GM18909 (cell line): ENCODE results near the gene AIFM3.

Experiments used
- ATAC-seq: cut with Tn5 transposase; IDR thresholded peaks from one replicate; pipeline ENCODE4 v1.9.1; 2021; ENCODE audit warnings: mild to moderate bottlenecking; ENCODE audit not compliant: unreplicated experiment, poor library complexity

The AIFM3 gene

DNA sequence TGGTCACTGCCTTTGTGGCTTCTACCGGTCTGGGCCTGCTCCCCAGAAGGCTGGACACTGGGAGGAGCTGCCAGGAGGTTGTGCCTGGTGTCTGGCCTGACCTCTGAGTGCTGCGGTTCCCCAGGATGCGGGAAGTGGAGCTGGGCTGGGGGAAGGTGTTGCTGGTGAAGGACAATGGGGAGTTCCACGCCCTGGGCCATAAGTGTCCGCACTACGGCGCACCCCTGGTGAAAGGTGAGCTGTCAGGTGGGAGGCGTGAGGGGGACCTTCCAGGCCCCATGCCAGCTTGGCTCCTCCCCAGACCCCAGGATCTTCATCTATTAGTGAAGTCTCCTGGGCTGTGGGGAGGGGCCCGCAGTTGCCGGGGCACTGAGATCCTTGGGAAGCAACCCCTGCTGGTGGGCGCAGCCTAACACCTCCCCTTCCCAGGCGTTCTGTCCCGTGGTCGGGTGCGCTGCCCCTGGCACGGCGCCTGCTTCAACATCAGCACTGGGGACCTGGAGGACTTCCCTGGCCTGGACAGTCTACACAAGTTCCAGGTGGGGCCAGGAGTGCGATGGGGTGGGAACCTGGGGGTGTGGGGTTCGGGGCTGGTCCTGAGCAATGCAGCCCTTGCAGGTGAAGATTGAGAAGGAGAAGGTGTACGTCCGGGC lies 6.7 kb downstream of the AIFM3 start:
- no peak for ATAC-seq

DNA sequence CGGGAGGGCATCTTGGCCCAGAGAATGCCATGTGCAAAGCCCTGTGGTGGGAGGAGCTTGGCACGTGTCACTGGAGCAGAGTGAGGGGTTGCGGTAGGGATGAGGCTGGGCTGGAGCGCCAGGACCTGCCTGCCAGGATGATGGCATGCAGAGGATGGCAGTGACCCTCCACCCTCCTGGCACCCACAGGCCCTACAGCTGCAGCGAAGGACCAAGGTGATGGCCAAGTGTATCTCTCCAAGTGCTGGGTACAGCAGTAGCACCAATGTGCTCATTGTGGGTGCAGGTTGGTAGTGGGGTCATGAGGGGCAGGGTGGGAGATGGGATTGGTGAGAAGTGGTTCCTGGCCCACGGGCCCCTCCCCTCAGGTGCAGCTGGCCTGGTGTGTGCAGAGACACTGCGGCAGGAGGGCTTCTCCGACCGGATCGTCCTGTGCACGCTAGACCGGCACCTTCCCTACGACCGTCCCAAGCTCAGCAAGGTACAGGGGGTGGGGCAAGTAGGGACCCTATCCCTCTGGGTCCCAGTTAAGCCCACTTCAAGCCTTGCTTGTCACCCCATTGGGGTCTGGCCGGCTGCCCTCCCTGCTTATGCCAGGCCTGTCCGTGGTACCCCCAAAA lies 7.4 kb downstream of the AIFM3 start:
- no peak for ATAC-seq

DNA sequence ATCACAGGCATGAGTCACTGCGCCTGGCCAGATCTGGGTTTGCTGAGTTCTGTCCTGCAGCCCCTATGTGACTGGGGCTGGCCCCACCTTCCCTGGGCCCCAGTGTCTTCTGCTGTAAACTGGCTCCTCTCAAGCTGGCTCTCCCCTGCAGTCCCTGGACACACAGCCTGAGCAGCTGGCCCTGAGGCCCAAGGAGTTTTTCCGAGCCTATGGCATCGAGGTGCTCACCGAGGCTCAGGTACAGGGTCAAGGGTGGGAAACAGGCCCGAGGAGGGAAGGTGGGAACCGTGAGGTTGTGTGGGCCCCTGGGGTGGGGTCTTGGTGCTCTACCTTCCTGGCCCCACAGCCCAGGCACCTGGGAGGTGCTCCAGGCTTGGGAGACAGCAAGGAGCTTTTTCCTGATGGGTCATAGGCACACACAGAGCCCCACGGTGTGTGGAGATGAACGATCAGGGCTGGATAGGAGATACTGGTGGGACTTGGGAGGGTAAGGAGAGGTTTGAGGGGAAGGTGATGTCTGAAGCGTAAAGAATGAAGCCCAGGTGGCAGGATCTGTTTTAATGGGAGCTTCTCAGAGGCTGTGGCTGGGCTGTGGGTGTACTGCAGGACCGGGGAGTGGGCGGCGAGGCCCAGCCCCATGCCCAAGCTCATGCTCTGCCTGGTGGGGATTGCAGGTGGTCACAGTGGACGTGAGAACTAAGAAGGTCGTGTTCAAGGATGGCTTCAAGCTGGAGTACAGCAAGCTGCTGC lies 8.7 kb downstream of the AIFM3 start:
- no peak for ATAC-seq

DNA sequence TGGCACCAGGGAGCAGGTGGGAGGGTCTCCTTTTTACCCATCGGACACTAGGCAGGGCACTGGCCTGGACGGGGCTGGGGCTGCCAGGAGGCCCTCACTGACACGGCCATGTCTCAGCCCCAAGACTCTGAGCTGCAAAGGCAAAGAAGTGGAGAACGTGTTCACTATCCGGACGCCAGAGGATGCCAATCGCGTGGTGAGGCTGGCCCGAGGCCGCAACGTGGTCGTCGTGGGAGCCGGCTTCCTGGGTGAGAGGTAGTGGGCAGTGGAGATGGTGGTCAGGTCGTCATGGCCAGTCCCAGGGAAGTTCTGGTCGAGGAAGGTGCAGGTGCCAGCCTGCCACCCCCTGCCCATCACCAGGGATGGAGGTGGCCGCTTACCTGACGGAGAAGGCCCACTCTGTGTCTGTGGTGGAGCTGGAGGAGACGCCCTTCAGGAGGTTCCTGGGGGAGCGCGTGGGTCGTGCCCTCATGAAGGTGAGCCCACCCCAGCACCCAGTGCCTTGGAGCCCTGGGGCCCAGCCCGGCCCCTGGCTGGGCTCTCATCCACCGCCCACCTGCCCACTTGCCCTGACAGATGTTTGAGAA lies 9.3 kb downstream of the AIFM3 start:
- ATAC-seq: no peak

DNA sequence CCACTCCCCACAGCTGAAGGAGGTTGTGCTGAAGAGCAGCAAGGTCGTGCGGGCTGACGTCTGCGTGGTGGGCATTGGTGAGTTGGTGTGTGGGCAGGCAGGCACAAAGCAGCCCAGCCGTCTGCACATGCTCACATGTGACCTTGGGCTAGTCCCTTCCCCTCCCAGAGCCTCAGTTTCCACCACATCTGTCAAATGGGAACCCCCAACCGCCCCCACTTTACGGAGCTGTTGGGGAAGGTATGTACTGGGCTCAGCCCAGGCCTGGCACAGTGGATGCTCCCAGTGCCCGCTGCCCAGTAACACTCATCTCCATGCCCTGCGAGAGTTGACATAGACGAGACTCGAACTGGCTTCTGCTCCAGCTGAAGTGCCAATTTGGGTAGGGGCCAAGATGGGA lies 10.0 kb downstream of the AIFM3 start:
- ATAC-seq: no peak

DNA sequence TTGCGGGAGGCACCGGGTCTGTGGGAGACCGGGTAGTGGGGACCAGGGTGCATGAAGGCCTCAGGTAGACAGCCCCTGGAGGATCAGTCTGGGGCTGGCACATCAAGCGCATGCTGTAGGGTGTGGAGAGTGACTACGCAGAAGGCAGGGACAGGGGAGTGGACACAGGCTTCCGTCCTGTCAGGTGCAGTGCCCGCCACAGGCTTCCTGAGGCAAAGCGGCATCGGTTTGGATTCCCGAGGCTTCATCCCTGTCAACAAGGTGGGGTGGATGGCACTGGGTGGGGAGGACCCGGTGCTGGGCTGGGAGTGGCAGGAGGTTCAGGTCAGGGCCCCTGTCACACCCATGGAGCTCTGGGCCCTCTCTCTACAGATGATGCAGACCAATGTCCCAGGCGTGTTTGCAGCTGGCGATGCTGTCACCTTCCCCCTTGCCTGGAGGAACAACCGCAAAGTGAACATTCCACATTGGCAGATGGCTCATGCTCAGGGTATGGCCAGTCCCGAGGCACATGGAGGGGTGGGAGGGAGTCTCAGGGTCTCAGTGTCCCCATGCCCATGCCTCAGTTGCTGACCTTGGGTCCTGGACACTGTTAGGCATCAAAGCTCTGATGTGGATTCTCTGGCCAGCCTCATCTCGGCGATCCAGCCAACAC lies 10.6 kb downstream of the AIFM3 start:
- no peak for ATAC-seq

DNA sequence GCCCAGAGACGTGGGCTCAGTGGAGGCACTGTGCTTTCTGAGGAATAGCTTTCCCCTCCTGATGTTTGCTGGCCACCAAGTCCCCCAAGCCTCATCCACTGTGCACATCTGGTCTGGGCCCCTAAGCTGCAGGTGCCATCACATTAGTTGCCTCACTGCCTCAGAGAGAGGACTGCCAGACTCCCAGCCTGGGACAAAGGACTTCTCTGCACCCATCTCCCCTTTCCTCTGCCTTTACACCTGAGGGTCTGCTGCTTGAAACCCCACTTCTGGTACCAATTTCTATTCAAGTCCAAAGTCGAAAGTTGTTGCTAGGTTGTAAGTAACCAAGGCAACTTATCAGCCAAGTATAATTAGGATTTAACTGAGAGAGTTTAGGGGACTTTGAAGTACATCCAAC lies 11.4 kb downstream of the AIFM3 start:
- no peak for ATAC-seq

DNA sequence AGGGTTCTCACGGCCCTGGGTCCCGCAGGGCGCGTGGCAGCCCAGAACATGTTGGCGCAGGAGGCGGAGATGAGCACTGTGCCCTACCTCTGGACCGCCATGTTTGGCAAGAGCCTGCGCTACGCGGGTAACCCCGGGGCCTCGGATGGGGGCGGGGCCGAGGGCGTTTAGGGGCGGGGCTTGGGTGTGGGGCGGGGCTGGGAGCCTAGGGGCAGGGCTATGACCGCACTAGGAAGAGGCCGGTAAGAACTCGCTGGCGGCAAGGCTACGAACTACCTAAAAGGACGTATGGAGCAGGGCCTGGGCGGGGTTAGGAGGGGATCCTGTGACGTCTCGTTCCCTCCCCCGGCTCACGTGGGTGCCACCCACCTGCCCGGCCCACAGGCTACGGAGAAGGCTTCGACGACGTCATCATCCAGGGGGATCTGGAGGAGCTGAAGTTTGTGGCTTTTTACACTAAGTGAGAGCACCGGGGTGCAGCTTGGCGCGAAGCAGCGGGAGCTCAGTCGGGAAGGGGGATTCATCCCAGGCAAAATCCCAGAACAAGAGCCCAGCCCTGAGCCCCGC lies 12.3 kb downstream of the AIFM3 start:
- no peak for ATAC-seq

DNA sequence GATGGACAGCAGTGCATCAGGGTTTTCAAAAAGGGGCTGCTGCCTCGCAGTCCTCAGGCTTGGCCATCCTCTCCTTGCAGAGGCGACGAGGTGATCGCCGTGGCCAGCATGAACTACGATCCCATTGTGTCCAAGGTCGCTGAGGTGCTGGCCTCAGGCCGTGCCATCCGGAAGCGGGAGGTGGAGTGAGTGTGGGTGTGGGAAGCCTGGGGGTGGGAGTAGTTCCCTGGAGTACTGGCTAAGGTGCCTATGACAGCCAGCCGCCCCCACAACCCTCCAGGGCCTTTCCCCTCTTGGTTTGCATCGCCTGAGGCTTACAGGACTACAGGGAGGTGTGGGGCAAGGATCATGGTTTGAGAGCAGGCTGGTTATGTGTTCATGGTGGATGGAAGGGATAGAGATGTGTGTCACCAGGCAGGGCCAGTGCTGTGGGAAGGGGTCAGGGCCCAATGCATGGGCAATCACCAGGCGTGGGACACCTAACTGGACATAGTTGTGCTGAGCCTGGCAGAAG lies 12.9 kb downstream of the AIFM3 start:
- no peak for ATAC-seq

DNA sequence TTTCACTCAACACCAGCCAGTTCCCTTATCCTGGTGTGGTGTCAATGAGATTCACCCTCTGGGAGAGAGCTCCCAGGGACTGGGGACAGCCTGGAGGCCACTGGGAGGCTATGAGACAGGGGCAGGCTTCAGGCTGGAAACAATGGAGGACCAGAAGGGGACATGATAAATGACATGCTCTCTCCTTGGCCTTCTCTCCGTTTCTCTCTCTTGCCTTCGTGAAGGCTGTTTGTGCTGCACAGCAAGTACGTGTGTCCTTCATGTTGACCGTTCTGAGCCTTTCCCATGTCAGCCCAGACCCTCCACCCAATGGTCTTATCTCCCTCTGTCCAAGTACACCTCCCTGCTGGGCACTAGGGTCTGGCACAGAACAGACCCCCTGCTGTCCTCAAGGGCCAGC lies 13.5 kb downstream of the AIFM3 start:
- ATAC-seq: no peak

DNA sequence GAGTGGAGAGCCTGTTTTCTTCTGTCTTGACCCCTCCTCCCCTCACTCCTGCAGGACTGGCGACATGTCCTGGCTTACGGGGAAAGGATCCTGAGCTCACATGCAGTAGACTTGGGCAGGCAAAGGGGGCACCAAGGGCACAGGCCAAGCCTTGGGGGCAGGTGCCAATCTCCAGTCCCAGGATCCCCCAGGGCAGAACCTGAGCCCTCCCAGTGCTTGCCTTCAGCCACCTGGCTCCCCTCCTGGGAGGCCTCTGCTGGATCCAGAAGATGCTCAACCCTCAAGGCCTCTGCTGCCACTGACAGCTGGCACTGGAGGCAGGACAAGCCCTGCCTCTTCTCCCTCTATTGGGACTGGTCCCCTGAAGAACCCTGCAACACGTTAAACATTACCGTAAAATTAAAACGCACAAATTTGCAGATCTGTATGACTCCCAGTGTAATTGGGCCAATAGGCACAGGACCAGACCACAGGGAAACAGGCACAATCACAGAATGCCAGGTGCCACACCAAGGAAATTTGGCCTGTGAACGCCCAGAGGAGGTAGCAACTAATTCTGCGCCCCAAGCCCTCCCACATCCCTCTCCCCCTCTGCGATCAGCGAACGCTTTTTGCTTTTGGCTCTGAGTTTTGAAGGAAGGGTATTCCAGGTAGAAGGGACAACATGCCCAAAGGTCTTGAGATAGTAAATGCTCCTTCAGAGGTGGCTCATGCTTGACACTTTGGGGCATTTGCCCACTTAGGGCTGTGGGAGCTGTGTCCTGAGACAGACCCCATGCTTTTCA lies 14.1 kb downstream of the AIFM3 start:
- ATAC-seq: no peak

DNA sequence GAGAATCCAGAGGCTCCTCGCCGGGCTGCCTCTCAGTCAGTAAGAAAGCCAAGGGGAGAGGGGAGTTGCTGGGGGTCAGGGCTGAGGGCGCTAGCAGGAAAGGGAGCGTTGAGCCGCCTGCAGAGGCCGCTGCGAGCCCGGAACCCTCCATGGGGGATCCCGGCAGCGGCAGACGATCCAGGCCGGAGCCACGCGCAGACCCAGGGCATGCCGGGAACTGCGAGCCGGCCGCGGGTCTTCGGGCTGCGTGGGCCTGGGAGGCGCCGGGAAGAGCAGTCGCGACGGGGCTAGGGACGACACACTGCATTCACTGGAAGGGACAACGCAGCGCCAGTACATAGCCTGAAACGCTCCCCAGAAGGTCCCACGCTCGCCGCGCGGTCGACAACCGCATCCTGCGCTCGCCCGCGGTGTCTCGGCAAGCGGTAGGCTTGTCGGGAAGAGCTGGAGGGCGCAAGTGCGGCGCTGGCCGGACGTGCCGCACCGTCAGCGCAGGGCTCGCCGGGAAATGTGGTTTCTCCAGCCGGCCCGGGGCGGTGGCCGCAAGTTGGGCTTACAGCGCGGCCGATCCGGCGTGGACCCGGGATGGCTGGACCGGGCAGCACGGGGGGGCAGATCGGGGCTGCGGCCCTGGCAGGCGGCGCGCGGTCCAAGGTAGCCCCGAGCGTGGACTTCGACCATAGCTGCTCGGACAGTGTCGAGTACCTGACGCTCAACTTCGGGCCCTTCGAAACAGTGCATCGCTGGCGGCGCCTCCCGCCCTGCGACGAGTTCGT lies 14.9 kb downstream of the AIFM3 start, which contains the start of gene LZTR1:
Gene LZTR1, plus strand, starts transcription at position 511 of the 776 bp plus-strand sequence. Its CDS starts 75 bp downstream, at position 586.
- peak; percentile 81 for ATAC-seq

DNA sequence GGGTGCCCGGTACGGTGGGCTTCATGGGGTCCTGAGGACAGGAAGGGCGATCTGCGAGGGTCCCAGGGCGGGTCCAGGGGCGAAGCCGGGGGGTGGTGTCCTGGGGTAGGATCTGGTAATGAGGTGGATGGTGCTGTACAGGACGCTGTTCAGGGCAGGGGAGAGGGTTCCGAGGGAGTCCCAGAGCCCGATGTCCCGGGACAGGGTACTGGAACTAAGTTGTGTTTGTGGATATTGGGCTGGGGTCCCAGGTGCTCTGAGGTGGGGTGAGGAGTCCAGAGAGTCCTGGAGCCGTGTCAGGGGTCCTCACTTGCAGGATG lies 15.5 kb downstream of the AIFM3 start:
- peak; percentile 26 for ATAC-seq

DNA sequence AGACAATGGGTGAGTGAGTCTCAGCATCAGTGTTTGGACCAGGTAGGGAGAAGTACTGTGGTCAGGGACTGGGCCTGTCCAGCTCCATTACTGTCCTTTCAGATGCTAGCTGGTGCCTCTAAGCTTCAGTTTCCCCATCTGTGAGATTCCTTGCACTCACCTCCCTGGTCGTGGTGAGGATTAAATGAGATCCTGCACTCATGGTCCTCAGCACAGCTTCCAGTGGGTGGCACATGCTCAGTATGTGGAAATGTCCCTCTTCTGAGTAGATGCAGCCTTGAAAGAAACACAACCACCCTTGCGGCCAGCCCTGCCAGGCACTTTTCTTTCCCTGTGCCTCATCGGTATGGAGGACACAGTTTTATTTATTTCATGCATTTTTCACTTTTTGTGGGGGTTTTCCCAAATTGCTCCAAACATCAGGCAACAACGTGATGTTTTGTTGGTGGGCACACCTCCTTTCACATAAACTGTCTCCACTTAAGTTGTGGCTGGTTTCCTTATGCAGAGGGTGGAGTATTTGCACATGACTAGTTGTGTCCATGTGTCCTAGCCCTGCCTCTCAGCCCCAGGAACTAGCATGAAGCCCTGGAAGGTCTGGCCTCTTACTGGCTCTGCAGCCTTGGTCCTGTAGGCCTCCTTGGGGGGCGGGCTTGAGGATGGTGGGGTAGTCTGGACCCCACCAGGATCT lies 16.2 kb downstream of the AIFM3 start:
- no peak for ATAC-seq

DNA sequence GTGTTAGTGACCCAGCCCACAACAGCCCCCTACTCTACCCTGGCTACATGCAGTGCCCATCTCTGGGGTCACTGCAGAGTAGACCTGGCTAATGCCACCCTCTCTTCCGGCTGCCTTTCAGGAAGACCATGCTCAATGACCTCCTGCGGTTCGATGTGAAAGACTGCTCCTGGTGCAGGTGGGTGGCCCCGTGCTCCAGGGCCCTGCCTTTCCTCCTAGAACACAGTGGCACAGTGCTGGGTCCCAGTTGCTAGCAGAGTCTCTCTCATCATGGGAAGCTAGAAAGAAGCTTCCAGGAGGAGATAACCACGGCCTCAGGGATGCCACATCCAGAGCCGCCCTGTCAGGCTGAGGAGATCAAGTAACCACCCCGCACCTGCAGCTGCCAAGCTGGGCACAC lies 18.7 kb downstream of the AIFM3 start:
- no peak for ATAC-seq

DNA sequence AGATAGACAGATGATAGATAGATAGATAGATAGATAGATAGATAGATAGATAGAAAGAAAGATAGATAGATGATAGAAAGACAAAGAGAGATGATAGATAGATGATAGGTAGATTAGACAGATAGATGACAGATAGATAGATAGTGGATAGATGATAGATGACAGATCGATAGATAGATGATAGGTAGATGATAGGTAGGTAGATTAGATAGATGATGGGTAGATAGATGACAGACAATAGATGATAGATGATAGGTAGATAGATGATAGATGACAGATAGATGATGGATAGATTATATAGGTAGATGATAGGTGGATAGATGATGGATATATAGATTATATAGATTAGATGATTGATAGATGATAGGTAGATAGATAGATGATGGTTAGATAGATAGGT lies 19.3 kb downstream of the AIFM3 start:
- no peak for ATAC-seq

DNA sequence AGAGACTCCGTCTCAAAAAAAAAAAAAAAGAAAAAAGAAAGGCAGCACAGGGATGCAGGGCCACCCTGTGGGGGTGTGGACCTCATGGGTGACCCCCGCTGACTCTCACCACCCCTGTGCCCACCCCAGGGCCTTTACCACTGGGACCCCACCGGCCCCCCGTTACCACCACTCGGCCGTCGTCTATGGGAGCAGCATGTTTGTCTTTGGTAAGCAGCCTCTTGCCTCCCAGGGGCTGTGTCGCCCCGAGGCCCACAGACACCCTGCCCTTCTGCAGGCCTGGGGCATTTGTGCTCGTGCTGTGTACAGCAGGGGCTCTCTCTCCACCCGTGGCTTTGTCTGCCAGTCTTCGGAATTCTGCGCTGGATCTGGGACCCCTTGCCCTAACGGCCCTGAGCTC lies 20.3 kb downstream of the AIFM3 start:
- no peak for ATAC-seq

DNA sequence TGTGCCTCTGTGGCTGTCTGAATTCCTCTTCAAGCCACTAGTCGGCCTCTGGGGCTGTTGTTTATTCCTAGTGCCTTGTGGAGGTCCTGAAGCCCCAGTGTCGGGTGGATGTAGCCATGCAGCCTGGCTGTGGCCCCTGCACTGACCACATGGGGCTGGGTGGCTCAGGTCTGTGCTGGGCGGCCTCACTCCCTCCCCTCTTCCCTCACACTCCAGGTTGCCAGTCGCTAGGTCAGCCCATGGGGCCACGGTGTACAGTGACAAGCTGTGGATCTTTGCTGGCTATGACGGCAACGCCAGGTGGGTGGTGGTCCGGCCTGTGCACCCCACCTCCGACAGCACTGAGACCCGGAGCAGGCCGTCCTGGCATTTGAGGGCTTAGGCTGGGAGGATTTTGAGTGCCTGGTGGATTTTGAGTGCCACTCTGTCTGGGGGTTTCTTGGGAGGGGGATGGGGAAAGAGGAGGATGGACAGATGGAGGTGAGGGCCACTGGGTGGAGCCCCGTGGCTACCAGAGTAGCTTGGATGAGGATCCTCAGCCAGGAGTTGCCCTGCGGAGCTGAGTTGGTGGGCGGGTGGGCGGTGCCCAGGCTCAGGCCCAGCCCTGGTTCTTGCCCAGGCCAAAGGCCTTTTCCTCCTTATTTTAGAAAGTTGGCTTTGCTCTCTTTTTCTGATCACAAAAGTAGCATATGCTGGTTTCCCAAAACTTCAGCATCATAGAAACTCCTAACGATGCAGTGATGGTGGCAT lies 21.7 kb downstream of the AIFM3 start:
- no peak for ATAC-seq
